H1 (cell line): Measurements from ENCODE around the gene FAM83C. TPM values are rescaled to one million over a fixed set of nuclear protein-coding genes. Genes with fewer than 3 reads are reported as not detected.

ENCODE experiments used
- BRCA1 ChIP-seq: IDR thresholded peaks from 2 replicates; pipeline ENCODE4 v1.6.1; 2012; ENCODE audit warnings: low read depth, low read length, improper control_type of control experiment
- CHD1 ChIP-seq: IDR thresholded peaks from 2 replicates; pipeline ENCODE4 v1.6.1; 2012; ENCODE audit warnings: low read depth, low read length, improper control_type of control experiment
- CHD7 ChIP-seq: fragments of 300-600 bp; sonication (generic); IDR thresholded peaks from 2 replicates; pipeline ENCODE4 v1.7.1; 2012; ENCODE audit warnings: low read length, moderate library complexity, mild to moderate bottlenecking, inconsistent platforms; ENCODE audit not compliant: insufficient replicate concordance
- POU5F1 ChIP-seq: IDR thresholded peaks from 2 replicates; pipeline ENCODE4 v1.6.1; 2011; ENCODE audit warnings: low read depth, mild to moderate bottlenecking, low read length, moderate library complexity
- RXRA ChIP-seq: IDR thresholded peaks from 2 replicates; pipeline ENCODE4 v1.6.1; 2011; ENCODE audit warnings: low read depth, mild to moderate bottlenecking, low read length, moderate library complexity; ENCODE audit not compliant: insufficient read depth
- SP1 ChIP-seq: IDR thresholded peaks from 2 replicates; pipeline ENCODE4 v1.6.1; 2011; ENCODE audit warnings: low read depth, low read length
- SP4 ChIP-seq: IDR thresholded peaks from 2 replicates; pipeline ENCODE4 v1.6.1; 2012; ENCODE audit warnings: low read length, inconsistent platforms
- polyA plus RNA-seq, 7 experiments: library from polyadenylated mRNA; depleted of rRNA in 3 of 7; stranded (reverse) in 5 of 7; unstranded in 2 of 7; fragments of >200 nt in 5 of 7; fragments of 200-250 nt in 2 of 7; gene quantifications; 1 replicate in 5 of 7; 2 replicates in 1 of 7; 4 replicates in 1 of 7; pipeline versions ENCODE4 v1.2.1 to v1.2.3, GENCODE V29; 2011 to 2013; ENCODE audit warnings: missing spikeins in 2 of 7, mixed read lengths in 2 of 7
- total RNA-seq: library from RNA; stranded (reverse); fragmentation: NEBNext Ultra II Directional; extraction: Animal tissue kit (Norgen Biotek cat#: 25700); gene quantifications from 2 replicates; pipeline ENCODE4 v1.2.1, GENCODE V29; 2021

FAM83C gene
- total and polyA plus RNA-seq, 2 of the 8 experiments (the other 6 are each of a cell fraction or from before 2014, with no cell fraction given) = not detected

- TF ChIP-seq BRCA1 (no peak), SP4 (no peak), CHD7 (no peak), CHD1 (no peak), POU5F1 (no peak), RXRA (no peak), SP1 (no peak)
- TF ChIP-seq, all 59 proteins: peak for 0
These were observed 36.0 kb upstream of the FAM83C start (continued) for GRCh38 chr20:35328095-35328685.
